ENCODE results near the gene LDHB.
"Not testable (repeated sequence)": the region's sequence is repeated elsewhere in the genome, so short reads cannot be mapped to it uniquely, and the experiment has no call there.

LDHB gene

GRCh38 chr12:21662122-21662792, 4.6 kb upstream of the LDHB start:
- peak; percentile 39; the same call in 1 of the 2 replicates for TF ChIP-seq ZNF449 (tag by site-specific recombination; IDR thresholded peaks at IDR 0.05)
- TF ChIP-seq KLF17 (tag by site-specific recombination; IDR thresholded peaks at IDR 0.05): no peak
- CTCF ChIA-PET: interaction anchor here (0.7 to 1.6 kb wide), 2 partner anchors 18 to 1781 kb away, joined by 4 to 5 read pairs; no protein-coding TSS in a partner anchor
- no peak overlapping the region for H3K27ac ChIP-seq (ENCODE audit: extremely low read depth, low read depth, low read length)

GRCh38 chr12:21661396-21662093, 3.9 kb upstream of the LDHB start:
- H3K36me3 ChIP-seq (ENCODE audit: control insufficient read depth in 2 of 2, insufficient read depth in 1 of 2, low read length in 2 of 2); H3K9me3 ChIP-seq (ENCODE audit: control insufficient read depth, insufficient read depth, low read depth, low read length); H3K27ac ChIP-seq (ENCODE audit: extremely low read depth, low read depth, low read length); H3K4me1 ChIP-seq (ENCODE audit: control insufficient read depth, insufficient read depth, low read length); H3K4me3 ChIP-seq (ENCODE audit: low read depth, low read length); POLR2A ChIA-PET: not testable (repeated sequence)
- CTCF ChIA-PET: interaction anchor here (1.6 kb wide), 1 partner anchor 19 kb away, joined by 5 read pairs; no protein-coding TSS in a partner anchor

More at GRCh38 chr12:21662122-21662792, 4.6 kb upstream of the LDHB start:
- Histone ChIP-seq H3K4me1 (ENCODE audit: control insufficient read depth, insufficient read depth, low read length) (no peaks in the 10 kb centered on the region), H3K9me3 (ENCODE audit: control insufficient read depth, insufficient read depth, low read depth, low read length) (no peaks in the 10 kb centered on the region), H3K4me3 (ENCODE audit: low read depth, low read length) (no peak overlapping the region), H3K36me3 (ENCODE audit: control insufficient read depth in 2 of 2, insufficient read depth in 1 of 2, low read length in 2 of 2) (no peaks in the 10 kb centered on the region)
- POLR2A ChIA-PET: no interaction called here

- ChIA-PET CTCF (no interaction called here), POLR2A (no interaction called here)
- Histone ChIP-seq H3K9me3 (ENCODE audit: control insufficient read depth, insufficient read depth, low read depth, low read length) (no peaks in the 10 kb centered on the region), H3K36me3 (ENCODE audit: control insufficient read depth in 2 of 2, insufficient read depth in 1 of 2, low read length in 2 of 2) (peaks cover 0 to 22% of the 10 kb centered on the region in 2 experiments), H3K4me3 (ENCODE audit: low read depth, low read length) (no peak overlapping the region), H3K27ac (ENCODE audit: extremely low read depth, low read depth, low read length) (no peak overlapping the region), H3K4me1 (ENCODE audit: control insufficient read depth, insufficient read depth, low read length) (no peaks in the 10 kb centered on the region)
- TF ChIP-seq PATZ1 (tag by site-specific recombination; IDR thresholded peaks at IDR 0.05): no peak
- TF ChIP-seq REST (tag by site-specific recombination; IDR thresholded peaks at IDR 0.05): no peak
- no peak for TF ChIP-seq ZNF133 (tag by site-specific recombination; IDR thresholded peaks at IDR 0.05)
Measured at GRCh38 chr12:21659383-21659782, 1.7 kb upstream of the LDHB start.

GRCh38 chr12:21656905-21657325, 727 bp downstream of the LDHB start:
- Histone ChIP-seq H3K4me3 (ENCODE audit: low read depth, low read length) (peak overlapping the region; percentile 98), H3K9me3 (ENCODE audit: control insufficient read depth, insufficient read depth, low read depth, low read length) (no peaks in the 10 kb centered on the region), H3K27ac (ENCODE audit: extremely low read depth, low read depth, low read length) (peak overlapping the region; percentile 82), H3K4me1 (ENCODE audit: control insufficient read depth, insufficient read depth, low read length) (no peaks in the 10 kb centered on the region), H3K36me3 (ENCODE audit: control insufficient read depth in 2 of 2, insufficient read depth in 1 of 2, low read length in 2 of 2) (peaks cover 18 to 47% of the 10 kb centered on the region in 2 experiments)
- ChIA-PET POLR2A (interaction anchor here (1.0 to 2.3 kb wide), 14 partner anchors 8 to 803 kb away, joined by 3 to 11 read pairs (median 4); partner anchors contain the start of genes GOLT1B, PYROXD1, RECQL and SPX), CTCF (interaction anchor here (0.6 to 1.0 kb wide), 4 partner anchors 24 to 421 kb away, joined by 3 to 5 read pairs (median 4); no protein-coding TSS in a partner anchor)
- TF ChIP-seq PRDM1 (tag by site-specific recombination; IDR thresholded peaks at IDR 0.05) (no peak), EGR2 (tag by site-specific recombination; IDR thresholded peaks at IDR 0.05; ENCODE audit: low read depth) (no peak), ZNF341 (tag by site-specific recombination; IDR thresholded peaks at IDR 0.05; ENCODE audit: low read depth) (peak; percentile 45; the same call in 1 of the 2 replicates), ZSCAN4 (tag by site-specific recombination; IDR thresholded peaks at IDR 0.05) (no peak), ZXDB (tag by site-specific recombination; IDR thresholded peaks at IDR 0.05) (no peak), ZBTB10 (tag by site-specific recombination; IDR thresholded peaks at IDR 0.05) (no peak)
